Upper lobe of right lung (tissue), 1 donor: ENCODE data around the gene GNAI2. TPM values are rescaled to one million over a fixed set of nuclear protein-coding genes. Genes with fewer than 3 reads are reported as not detected.

Source experiments
- ATAC-seq: fragments of 200-7000 bp; cut with Tn5 transposase; one replicate; pipeline ENCODE4 v1.9.1; 2020; ENCODE audit warnings: mild to moderate bottlenecking, moderate library complexity
- DNase-seq: peaks from one replicate; pipeline ENCODE4 v3.0.0-alpha.2; 2020
- H3K27ac ChIP-seq: fragments of 200-600 bp; one replicate; pipeline ENCODE4 v1.8.0; 2022
- H3K27me3 ChIP-seq: fragments of 200-600 bp; one replicate; pipeline ENCODE4 v1.8.0; 2022; ENCODE audit warnings: mild to moderate bottlenecking
- H3K36me3 ChIP-seq: fragments of 200-600 bp; one replicate; pipeline ENCODE4 v1.8.0; 2022
- H3K4me1 ChIP-seq: fragments of 200-600 bp; one replicate; pipeline ENCODE4 v1.8.0; 2022
- H3K4me3 ChIP-seq: fragments of 200-600 bp; one replicate; pipeline ENCODE4 v1.8.0; 2022; ENCODE audit warnings: mild to moderate bottlenecking
- H3K9me3 ChIP-seq: fragments of 200-600 bp; one replicate; pipeline ENCODE4 v1.8.0; 2022
- intact Hi-C: fragments of 100-400 bp; cut with DNase I; formaldehyde crosslinking; loops from one replicate; pipeline ENCODE4 v1.11.0; 2022
- total RNA-seq: library from RNA; stranded (reverse); fragmentation: NEBNext Ultra II Directional; extraction: Animal tissue kit (Norgen Biotek cat#: 25700); gene quantifications from one replicate; pipeline ENCODE4 v1.2.1, GENCODE V29; 2021
- TF ChIP-seq, protein P1 (sequence below): fragments of 200-600 bp; IDR thresholded peaks from one replicate; pipeline ENCODE4 v1.8.0; 2022; ENCODE audit warnings: antibody characterized with exemption
- donor health status: DM: no; HTN: yes; CAD: no; lungs with severe emphysema.

Gene GNAI2
- total RNA-seq, 1 donor from 2014 or later = 321 TPM

DNA sequence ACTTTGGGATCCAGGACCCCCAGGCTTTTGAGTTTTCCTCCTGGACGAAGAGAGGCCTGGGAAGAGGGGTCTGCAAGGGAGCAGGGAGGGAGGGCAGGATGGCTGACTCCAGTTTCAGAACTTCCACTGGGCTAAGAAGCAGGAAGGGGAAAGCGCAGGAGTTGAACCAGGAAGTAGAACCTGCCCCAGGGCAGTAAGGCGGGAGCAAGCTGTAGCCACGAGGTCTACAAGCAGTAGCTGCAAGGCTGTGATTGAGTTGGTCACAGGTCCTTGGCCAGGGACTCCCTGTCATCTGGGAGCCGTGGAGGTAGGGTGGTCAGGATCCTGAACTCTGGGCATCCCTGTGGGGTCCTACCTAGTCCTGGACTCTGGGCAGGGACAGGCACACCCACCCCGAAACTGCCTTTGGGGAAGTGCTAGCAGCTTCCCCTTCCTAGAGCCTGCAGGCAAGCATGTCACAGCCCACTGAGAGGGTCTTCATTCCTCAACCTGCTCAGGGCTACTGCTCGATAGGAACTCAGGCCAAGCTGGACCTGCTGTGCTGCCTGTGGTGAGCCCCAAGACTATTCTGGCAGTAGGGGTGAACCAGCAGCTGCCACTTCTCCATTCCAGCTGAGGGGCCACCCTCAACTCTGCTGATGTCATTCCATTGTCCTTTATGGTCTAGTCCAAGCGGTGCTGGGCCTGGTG is 5.8 kb upstream of the GNAI2 start:
- ATAC-seq (no peak), DNase-seq (no peak)
- TF ChIP-seq, protein P1, sequence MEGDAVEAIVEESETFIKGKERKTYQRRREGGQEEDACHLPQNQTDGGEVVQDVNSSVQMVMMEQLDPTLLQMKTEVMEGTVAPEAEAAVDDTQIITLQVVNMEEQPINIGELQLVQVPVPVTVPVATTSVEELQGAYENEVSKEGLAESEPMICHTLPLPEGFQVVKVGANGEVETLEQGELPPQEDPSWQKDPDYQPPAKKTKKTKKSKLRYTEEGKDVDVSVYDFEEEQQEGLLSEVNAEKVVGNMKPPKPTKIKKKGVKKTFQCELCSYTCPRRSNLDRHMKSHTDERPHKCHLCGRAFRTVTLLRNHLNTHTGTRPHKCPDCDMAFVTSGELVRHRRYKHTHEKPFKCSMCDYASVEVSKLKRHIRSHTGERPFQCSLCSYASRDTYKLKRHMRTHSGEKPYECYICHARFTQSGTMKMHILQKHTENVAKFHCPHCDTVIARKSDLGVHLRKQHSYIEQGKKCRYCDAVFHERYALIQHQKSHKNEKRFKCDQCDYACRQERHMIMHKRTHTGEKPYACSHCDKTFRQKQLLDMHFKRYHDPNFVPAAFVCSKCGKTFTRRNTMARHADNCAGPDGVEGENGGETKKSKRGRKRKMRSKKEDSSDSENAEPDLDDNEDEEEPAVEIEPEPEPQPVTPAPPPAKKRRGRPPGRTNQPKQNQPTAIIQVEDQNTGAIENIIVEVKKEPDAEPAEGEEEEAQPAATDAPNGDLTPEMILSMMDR = no peak
- peaks cover 29% of the 10 kb centered on the region for H3K4me1 ChIP-seq
- H3K36me3 ChIP-seq = no peaks in the 10 kb centered on the region
- peak overlapping the region; percentile 32 for H3K27ac ChIP-seq
- H3K4me3 ChIP-seq = no peak overlapping the region
- no peaks in the 10 kb centered on the region for H3K9me3 ChIP-seq
- no peaks in the 10 kb centered on the region for H3K27me3 ChIP-seq
- intact Hi-C loops = no loop called here

DNA sequence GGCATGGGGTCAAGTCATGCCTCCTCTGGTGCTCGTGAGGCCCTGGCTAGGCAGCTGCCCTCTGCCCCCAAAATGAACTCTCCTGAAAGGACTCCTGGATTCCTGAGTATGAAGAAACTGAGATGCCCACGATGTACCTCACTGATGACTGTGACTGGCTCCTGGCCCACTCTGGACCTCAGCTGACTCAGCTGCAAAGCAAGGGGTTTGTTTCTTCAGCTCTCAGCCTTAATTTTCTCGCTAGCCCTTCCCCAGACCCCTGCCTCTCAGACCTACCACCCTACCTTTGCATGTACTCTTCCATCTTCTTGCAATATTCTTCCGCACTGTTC is 5.2 kb upstream of the GNAI2 start:
- ATAC-seq (no peak), DNase-seq (no peak)
- H3K27me3 ChIP-seq = no peaks in the 10 kb centered on the region
- intact Hi-C loops = no loop called here
- H3K36me3 ChIP-seq = no peaks in the 10 kb centered on the region
- no peaks in the 10 kb centered on the region for H3K9me3 ChIP-seq
- TF ChIP-seq, protein P1 = no peak
- H3K4me1 ChIP-seq = peaks cover 31% of the 10 kb centered on the region
- H3K4me3 ChIP-seq = no peak overlapping the region
- peak overlapping the region; percentile 32 for H3K27ac ChIP-seq

DNA sequence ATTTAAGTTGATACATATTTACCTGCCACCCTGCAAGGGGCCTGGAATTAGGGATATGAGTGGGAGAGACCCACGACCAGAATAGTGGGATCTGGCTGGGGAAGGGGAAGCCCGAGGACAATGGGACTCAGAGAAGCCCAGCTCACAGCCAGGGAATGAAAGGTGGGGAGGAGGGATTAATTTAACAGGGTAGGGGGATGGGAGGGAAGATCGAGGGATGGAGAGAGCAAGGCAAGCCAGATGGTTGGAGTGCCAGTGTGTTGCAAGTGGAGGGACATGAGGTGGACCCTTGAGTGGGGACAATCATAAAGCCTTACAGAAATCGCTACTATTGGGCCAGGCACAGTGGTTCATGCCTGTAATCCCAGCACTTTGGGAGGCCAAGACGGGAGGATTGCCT is 4.4 kb upstream of the GNAI2 start:
- Histone ChIP-seq H3K27me3 (no peaks in the 10 kb centered on the region), H3K4me3 (no peak overlapping the region), H3K4me1 (peaks cover 26% of the 10 kb centered on the region), H3K9me3 (no peaks in the 10 kb centered on the region), H3K36me3 (no peaks in the 10 kb centered on the region), H3K27ac (no peak overlapping the region)
- DNase-seq (no peak), ATAC-seq (no peak)
- intact Hi-C loops = no loop called here
- TF ChIP-seq, protein P1 = no peak

DNA sequence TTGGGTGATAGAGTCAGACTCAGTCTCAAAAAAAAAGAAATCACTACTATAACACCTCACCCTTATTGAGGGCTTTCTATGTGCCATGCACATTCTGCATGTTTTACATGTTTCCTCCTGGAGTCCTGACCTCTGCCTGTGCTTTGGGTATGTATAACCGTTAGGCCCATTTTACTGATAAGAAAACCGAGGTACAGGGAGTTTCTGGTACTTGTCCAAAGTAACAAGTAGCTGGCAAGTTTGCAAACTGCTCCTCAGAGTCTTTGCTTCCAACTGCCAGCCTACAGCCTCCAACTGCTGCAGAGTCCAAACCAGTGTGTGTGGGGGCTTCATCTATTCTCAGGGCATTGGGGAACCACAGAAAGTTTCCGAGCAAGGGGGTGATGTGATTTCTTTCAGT is 3.7 kb upstream of the GNAI2 start:
- peaks cover 20% of the 10 kb centered on the region for H3K4me1 ChIP-seq
- ATAC-seq (no peak), DNase-seq (no peak)
- intact Hi-C loops = no loop called here
- no peaks in the 10 kb centered on the region for H3K27me3 ChIP-seq
- no peaks in the 10 kb centered on the region for H3K9me3 ChIP-seq
- H3K36me3 ChIP-seq = no peaks in the 10 kb centered on the region
- H3K4me3 ChIP-seq = no peak overlapping the region
- TF ChIP-seq, protein P1 = no peak
- no peak overlapping the region for H3K27ac ChIP-seq

DNA sequence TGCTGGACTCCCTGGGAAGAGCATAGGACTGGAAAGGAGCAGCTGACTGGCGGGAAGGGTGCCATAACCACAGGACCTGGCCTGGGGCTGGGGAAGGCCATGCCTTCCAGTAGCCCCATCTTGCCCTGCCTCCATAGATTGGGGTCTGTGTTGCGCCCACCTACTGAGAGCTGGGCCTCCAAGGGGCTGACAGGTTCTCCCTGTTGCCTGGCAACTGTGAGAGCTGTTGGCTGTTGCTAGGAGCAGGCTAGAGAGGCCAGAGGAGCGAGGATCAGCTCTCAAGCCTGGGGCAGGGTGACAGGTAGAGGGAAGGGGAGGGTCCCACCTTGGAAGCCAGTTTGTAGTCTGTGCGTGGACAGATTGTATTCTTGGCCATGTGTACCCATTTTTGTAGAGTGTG is 2.8 kb upstream of the GNAI2 start:
- Histone ChIP-seq H3K9me3 (no peaks in the 10 kb centered on the region), H3K27me3 (no peaks in the 10 kb centered on the region), H3K4me1 (peaks cover 15% of the 10 kb centered on the region), H3K27ac (no peak overlapping the region), H3K36me3 (no peaks in the 10 kb centered on the region), H3K4me3 (no peak overlapping the region)
- DNase-seq = no peak
- intact Hi-C loops = no loop called here
- TF ChIP-seq, protein P1 = no peak
- no peak for ATAC-seq
